HG02870 (cell line): ENCODE data around the gene VASN.

Experiments used
- ATAC-seq: cut with Tn5 transposase; IDR thresholded peaks from one replicate; pipeline ENCODE4 v1.9.1; 2021; ENCODE audit warnings: mild to moderate bottlenecking, moderate library complexity; ENCODE audit not compliant: unreplicated experiment

VASN gene

GRCh38 chr16:4351880-4352279 lies 19.8 kb upstream of the VASN start:
- no peak for ATAC-seq

DNA sequence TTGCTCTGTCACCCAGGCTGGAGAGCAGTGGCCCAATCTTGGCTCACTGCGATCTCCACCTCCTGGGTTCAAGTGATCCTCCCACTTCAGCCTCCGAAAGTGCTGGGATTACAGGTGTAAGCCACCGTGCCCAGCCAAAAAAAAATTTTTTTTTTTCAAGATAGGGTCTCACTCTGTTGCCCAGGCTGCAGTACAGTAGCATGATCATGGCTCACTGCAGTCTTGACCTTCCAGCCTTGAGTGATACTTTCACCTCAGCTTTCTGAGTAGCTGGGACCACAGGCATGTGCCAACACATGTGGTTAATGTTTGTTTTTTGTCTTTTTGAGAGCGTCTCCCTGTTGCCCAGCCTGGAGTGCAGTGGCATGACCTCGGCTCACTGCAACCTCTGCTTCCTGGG lies 18.8 kb upstream of the VASN start:
- ATAC-seq = no peak

GRCh38 chr16:4353675-4354074 lies 18.0 kb upstream of the VASN start:
- no peak for ATAC-seq

- no peak for ATAC-seq
Observed at GRCh38 chr16:4354512-4355409, 16.9 kb upstream of the VASN start.

- no peak for ATAC-seq
Observed at GRCh38 chr16:4356820-4357219, 14.8 kb upstream of the VASN start.

DNA sequence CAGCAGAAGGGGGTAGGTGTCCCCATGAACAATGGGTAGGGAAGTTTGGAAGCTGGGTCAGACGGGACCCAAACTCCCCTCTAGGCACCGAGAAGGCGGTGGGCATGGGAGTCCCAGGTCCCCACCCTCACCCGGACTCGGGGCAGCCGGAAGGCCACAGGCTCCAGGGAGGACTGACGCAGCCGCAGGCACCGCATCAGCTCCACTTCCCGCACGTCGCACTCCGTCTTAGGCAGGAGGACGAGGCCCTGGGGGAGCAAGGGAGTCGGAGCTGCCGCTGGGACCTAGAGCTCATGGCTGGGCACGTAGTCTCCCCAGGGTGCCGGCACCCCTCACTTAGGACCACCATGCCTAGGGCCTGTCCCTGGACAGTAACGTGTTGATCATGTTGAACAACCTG lies 13.4 kb upstream of the VASN start:
- ATAC-seq = no peak

- ATAC-seq = no peak
Observed at GRCh38 chr16:4358831-4359561, 12.7 kb upstream of the VASN start.

GRCh38 chr16:4359914-4360313 lies 11.7 kb upstream of the VASN start:
- ATAC-seq = no peak

- no peak for ATAC-seq
Observed at GRCh38 chr16:4360538-4361021, 11.1 kb upstream of the VASN start.

- no peak for ATAC-seq
Observed at GRCh38 chr16:4361033-4361943, 10.4 kb upstream of the VASN start.

DNA sequence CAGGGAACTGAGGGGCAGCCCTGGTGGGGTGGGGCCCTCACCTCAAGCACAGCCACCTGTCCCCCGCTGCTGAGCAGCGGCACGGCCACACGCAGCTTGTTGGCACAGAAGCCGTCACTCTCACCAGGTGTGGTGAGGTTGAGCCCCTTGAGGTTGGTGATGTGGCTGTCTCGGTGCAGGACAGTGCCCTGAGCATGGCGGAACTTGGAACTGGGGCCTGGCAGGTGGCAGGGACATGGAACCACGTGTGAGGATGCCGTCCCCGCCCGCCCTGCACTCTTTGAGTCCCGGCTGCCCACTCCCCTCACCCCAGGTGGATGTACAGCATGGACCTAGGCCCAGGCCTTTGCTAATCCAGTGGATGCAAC lies 9.7 kb upstream of the VASN start:
- ATAC-seq = no peak

DNA sequence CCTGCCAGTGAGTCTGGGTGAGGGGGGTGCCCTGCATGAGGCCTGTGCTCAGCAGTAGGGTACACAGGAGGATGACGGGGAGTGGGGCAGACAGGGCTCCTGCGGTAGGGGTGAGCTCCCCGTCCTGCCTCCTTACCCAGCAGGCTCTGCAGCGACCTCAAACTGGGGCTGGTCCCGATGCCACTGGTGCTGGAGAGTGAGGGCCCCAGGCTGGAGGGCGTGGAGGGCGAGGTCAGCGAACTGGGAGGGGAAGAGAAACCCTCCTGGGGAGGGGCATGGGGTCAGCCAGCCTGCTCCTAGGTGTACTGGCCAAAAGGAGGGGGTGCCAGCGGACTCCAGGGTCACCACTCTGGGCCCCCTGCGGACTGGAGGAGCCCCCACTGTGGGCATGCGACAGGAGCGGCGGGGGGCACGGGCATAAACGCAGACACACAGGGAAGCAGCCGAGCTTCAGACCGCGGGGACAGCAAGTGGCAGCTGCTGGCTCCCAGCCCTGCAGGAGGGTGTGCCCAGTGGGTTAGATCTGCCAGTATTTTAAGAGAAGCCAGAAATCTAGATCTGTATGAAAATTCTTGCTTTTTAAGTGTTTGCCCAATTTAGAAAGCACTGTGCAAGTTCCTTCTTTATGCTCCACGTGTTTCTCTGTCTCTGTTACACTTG lies 9.0 kb upstream of the VASN start:
- no peak for ATAC-seq

GRCh38 chr16:4364196-4365013 lies 7.2 kb upstream of the VASN start:
- ATAC-seq = no peak

DNA sequence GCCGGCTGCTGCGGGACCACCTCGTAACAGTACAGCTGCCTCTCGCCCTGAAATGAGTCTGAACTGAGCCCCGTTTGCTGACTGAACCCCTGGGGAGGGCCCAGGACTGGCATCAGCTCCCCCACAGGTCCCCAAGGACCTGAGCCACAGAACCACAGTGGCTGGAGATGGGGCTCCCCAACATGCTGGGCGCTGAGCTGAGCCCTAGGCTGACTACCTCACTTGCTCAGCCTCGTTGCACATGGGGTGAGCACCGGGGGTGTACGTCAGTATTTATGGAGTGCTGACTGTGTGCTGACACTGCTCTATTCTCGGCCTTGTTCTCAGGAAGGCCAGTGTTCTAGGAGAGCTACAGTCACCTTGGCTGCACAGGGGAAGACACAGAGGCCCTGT lies 6.6 kb upstream of the VASN start:
- no peak for ATAC-seq

DNA sequence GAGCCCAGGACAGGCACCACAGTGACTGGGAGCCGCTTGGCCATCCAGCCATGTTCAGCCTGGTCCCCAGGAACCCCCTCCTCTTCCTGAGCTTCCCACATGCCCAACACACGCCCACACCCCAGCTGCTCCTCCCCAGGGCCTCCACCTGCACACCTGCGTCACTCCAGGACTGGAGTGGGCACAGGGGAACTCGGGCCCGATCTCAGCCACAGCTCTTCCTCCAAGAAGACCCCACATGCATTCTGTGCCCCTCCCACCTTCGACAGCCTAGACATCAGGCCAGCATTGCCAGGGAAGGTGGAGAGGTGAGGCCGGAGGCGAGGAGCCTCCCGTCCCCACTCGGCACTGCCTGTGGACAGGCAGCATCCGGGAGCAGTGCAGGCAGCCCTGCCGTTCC lies 6.0 kb upstream of the VASN start:
- ATAC-seq = no peak

- no peak for ATAC-seq
Observed at GRCh38 chr16:4366016-4366415, 5.6 kb upstream of the VASN start.

DNA sequence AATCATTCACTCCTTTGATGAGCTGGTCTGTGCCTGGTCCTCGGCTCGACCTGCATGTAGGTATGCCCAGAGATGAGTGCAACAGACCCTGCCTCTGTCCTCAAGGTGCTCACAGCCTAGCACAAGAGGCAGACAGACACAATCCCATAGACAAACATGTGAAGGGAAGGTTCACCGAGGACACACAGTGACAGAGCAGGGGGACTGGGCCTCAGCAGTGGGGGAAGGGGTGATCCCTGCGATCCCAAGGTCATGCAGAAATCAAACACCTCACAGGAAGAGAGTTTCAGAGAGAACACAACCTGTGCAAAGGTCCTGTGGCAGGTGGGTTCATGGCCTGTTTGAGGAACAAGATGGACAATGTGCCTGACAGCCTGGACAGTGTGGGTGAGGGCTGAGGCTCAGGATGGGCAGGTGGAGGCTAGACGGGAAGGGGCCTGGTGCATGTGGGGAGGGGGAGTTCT lies 4.2 kb upstream of the VASN start:
- no peak for ATAC-seq

DNA sequence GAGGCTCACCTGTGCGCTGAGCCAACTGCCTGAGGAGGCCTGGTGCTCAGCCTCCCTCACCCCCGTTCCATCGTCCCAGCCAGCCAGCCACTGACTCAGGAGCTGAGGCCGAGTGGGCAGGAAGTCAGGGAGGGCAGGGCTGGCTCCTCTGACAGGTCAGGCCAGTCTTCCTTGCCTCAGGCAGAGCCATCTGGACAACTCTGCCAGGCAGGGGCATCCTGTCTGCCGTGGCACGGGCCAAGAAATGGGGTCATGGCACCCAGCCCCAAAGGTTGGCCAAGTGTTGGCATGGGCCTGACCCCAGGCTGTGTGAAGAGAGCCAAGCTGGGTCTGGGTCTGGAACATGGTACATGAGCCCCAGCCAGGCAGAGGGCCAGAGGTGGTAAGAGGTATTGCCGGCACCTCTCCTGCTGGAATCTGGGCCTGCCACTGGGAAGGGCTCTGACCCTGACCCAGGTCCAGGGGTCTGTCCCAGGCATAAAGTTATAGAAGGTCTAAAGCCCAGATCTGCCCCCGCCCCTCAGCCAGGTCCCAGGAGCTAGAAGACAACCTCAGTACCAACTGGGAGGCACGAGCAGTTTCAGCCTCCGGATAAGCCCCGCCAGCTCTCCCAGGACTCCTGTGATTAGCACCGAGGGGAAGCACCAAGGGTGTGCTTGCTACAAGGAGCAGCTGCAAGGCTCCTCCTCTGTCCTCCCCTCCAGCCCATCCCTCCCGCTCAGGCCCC lies 2.5 kb upstream of the VASN start:
- ATAC-seq = no peak

DNA sequence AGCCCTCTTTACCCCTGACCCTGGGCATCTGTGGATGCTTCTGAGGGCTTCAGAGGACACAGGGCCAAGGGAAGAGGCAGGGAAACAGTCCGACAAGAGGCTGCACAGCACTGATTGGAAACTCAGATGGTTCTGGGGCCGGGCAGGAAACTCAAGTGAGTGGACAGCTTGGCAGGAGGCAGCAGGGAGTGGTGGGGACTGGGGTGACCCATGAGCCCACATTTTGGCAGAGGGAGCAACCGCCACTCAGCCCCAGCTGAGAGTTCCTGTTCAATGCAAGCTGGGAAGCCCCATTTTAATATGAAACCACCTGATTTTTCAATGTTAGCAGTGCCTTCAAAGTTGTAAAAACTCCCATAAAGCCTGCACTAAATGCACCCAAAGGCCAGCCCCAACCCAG lies 1.5 kb upstream of the VASN start:
- ATAC-seq = no peak
